ENCODE data around the gene ACOXL.
A peak's percentile ranks its signal among the peaks of the same experiment; 100 is the strongest.

The ACOXL gene

DNA sequence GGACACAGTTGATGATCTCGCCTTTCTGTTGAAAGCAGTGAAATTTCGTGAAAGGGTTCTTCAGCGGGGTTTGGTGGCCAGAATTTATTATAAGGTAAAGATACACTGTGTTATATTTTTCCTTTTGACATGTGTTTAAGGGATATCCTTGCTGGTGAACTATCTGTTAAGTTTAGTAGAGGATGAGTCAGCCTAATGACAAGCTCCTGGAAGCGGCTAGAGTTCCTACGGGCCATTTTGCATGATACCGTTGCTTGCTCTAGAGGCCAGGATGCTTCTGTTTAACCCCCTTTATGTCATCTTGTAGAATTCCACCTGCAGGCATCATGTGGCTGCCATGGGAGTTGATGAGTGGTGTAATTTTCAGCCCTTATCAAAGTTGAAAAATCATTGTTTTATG is 263.5 kb downstream of the ACOXL start:
- no CpG with 5 or more reads among the region's 6 CpGs for WGBS (ENCODE audit: extremely low coverage, insufficient coverage, insufficient read length)
- no peaks in the 10 kb centered on the region for H3K36me3 ChIP-seq (ENCODE audit: control insufficient read depth in 1 of 2, insufficient read depth in 2 of 2, low read length in 2 of 2)
- H3K27me3 ChIP-seq (ENCODE audit: insufficient read depth, low read length) = no peaks in the 10 kb centered on the region
- no peak overlapping the region for H3K4ac ChIP-seq (ENCODE audit: low read depth, low read length)
- no peak overlapping the region for H4K8ac ChIP-seq (ENCODE audit: low read depth, low read length)
- H2AK5ac ChIP-seq (ENCODE audit: low read length) = no peak overlapping the region
- H3K79me1 ChIP-seq (ENCODE audit: low read length) = no peaks in the 10 kb centered on the region
- no peak overlapping the region for H4K12ac ChIP-seq (ENCODE audit: low read depth, low read length)
- H3K27ac ChIP-seq (ENCODE audit: low read depth, low read length) = no peak overlapping the region
- H3K4me3 ChIP-seq (ENCODE audit: low read depth, low read length) = no peak overlapping the region
- no peak overlapping the region for H2BK12ac ChIP-seq (ENCODE audit: low read length)
- H2BK5ac ChIP-seq (ENCODE audit: low read depth, low read length, poor library complexity) = no peak overlapping the region
- no peak overlapping the region for H3K18ac ChIP-seq (ENCODE audit: low read length)
- no peak overlapping the region for H3K14ac ChIP-seq (ENCODE audit: low read length)
- no peak overlapping the region for H3K9ac ChIP-seq (ENCODE audit: low read length)
- H2AFZ ChIP-seq (ENCODE audit: insufficient read depth, low read length, poor library complexity) = no peak overlapping the region
- DNase-seq = peak in 1 of 2 donors; percentile 19
- H3K4me1 ChIP-seq (ENCODE audit: control insufficient read depth in 1 of 2, insufficient read depth in 2 of 2, low read length in 2 of 2) = peaks cover 0 to 2% of the 10 kb centered on the region in 2 experiments
- no peak overlapping the region for H3K23ac ChIP-seq (ENCODE audit: low read length)
- H4K91ac ChIP-seq (ENCODE audit: low read depth, low read length) = no peak overlapping the region
- H2BK120ac ChIP-seq (ENCODE audit: insufficient read depth, low read length, poor library complexity) = no peak overlapping the region
- no peaks in the 10 kb centered on the region for H3K79me2 ChIP-seq (ENCODE audit: control insufficient read depth, insufficient read depth, low read length, poor library complexity)
- no peaks in the 10 kb centered on the region for H3K9me3 ChIP-seq (ENCODE audit: insufficient read depth, low read depth, low read length)
- H3K4me2 ChIP-seq (ENCODE audit: low read length) = no peak overlapping the region

GRCh38 chr2:110997331-110998045 is 265.1 kb downstream of the ACOXL start:
- H3K23ac ChIP-seq (ENCODE audit: low read length) = no peak overlapping the region
- no peak overlapping the region for H3K14ac ChIP-seq (ENCODE audit: low read length)
- no peak overlapping the region for H2BK12ac ChIP-seq (ENCODE audit: low read length)
- no peak overlapping the region for H4K91ac ChIP-seq (ENCODE audit: low read depth, low read length)
- peaks cover 0 to 2% of the 10 kb centered on the region in 2 experiments for H3K4me1 ChIP-seq (ENCODE audit: control insufficient read depth in 1 of 2, insufficient read depth in 2 of 2, low read length in 2 of 2)
- H4K8ac ChIP-seq (ENCODE audit: low read depth, low read length) = no peak overlapping the region
- H3K9ac ChIP-seq (ENCODE audit: low read length) = no peak overlapping the region
- H3K79me2 ChIP-seq (ENCODE audit: control insufficient read depth, insufficient read depth, low read length, poor library complexity) = no peaks in the 10 kb centered on the region
- H3K18ac ChIP-seq (ENCODE audit: low read length) = no peak overlapping the region
- no CpG with 5 or more reads among the region's 6 CpGs for WGBS (ENCODE audit: extremely low coverage, insufficient coverage, insufficient read length)
- no peak overlapping the region for H3K4ac ChIP-seq (ENCODE audit: low read depth, low read length)
- no peaks in the 10 kb centered on the region for H3K27me3 ChIP-seq (ENCODE audit: insufficient read depth, low read length)
- H3K36me3 ChIP-seq (ENCODE audit: control insufficient read depth in 1 of 2, insufficient read depth in 2 of 2, low read length in 2 of 2) = no peaks in the 10 kb centered on the region
- H2BK5ac ChIP-seq (ENCODE audit: low read depth, low read length, poor library complexity) = no peak overlapping the region
- H2AK5ac ChIP-seq (ENCODE audit: low read length) = no peak overlapping the region
- H4K12ac ChIP-seq (ENCODE audit: low read depth, low read length) = no peak overlapping the region
- no peaks in the 10 kb centered on the region for H3K9me3 ChIP-seq (ENCODE audit: insufficient read depth, low read depth, low read length)
- H3K27ac ChIP-seq (ENCODE audit: low read depth, low read length) = no peak overlapping the region
- no peak overlapping the region for H2BK120ac ChIP-seq (ENCODE audit: insufficient read depth, low read length, poor library complexity)
- H3K4me3 ChIP-seq (ENCODE audit: low read depth, low read length) = no peak overlapping the region
- no peak overlapping the region for H3K4me2 ChIP-seq (ENCODE audit: low read length)
- no peak overlapping the region for H2AFZ ChIP-seq (ENCODE audit: insufficient read depth, low read length, poor library complexity)
- DNase-seq = peak in 1 of 2 donors; percentile 24
- no peaks in the 10 kb centered on the region for H3K79me1 ChIP-seq (ENCODE audit: low read length)

DNA sequence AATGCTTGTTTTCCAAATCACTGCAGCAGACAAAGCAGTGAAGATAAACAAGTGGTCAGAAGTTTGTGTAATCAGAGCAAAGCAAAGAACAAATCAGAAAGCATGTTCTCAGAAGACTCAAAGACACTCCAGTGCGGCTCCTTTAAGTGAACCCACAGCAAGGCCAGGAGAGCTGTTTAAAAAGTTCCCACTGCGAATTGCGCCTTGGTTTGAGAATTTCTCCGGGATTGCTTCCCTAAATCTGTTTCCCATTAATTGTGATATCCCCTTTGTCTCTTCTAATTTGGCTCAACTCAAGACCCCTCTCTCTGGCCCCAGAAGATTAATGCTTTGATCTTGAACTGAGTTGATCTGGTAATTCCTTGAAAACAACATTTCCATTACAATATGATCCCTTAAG is 265.9 kb downstream of the ACOXL start:
- no peak for DNase-seq
- H2BK120ac ChIP-seq (ENCODE audit: insufficient read depth, low read length, poor library complexity) = no peak overlapping the region

DNA sequence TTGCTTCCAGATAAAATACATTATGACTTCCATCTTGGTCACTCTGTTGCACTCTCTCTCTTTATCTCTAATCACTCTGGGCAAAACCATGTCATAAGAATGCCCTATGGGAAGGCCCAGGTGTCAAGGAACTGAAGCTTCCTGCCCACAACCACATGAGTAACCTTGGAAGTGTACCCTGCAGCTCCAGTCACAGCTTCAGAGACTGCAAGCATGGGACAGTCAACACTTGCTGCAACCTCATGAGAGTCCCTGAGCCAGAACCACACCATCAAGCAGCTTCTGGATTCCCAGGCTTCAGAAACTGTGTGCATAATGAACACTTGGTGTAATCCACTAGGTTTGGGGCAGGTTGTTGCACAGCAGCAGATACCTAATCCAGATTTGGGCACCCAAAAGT is 267.3 kb downstream of the ACOXL start:
- Histone ChIP-seq H2BK5ac (ENCODE audit: low read depth, low read length, poor library complexity) (no peak overlapping the region), H3K23ac (ENCODE audit: low read length) (no peak overlapping the region), H2AFZ (ENCODE audit: insufficient read depth, low read length, poor library complexity) (no peak overlapping the region), H3K9me3 (ENCODE audit: insufficient read depth, low read depth, low read length) (no peaks in the 10 kb centered on the region), H3K4me2 (ENCODE audit: low read length) (no peak overlapping the region), H3K27me3 (ENCODE audit: insufficient read depth, low read length) (no peaks in the 10 kb centered on the region), H3K4ac (ENCODE audit: low read depth, low read length) (no peak overlapping the region), H2AK5ac (ENCODE audit: low read length) (no peak overlapping the region), H3K14ac (ENCODE audit: low read length) (no peak overlapping the region), H4K12ac (ENCODE audit: low read depth, low read length) (no peak overlapping the region), H3K4me3 (ENCODE audit: low read depth, low read length) (no peak overlapping the region), H4K8ac (ENCODE audit: low read depth, low read length) (no peak overlapping the region), H3K9ac (ENCODE audit: low read length) (no peak overlapping the region), H3K27ac (ENCODE audit: low read depth, low read length) (no peak overlapping the region), H3K79me1 (ENCODE audit: low read length) (no peaks in the 10 kb centered on the region), H4K91ac (ENCODE audit: low read depth, low read length) (no peak overlapping the region), H3K36me3 (ENCODE audit: control insufficient read depth in 1 of 2, insufficient read depth in 2 of 2, low read length in 2 of 2) (no peaks in the 10 kb centered on the region), H2BK12ac (ENCODE audit: low read length) (no peak overlapping the region), H3K4me1 (ENCODE audit: control insufficient read depth in 1 of 2, insufficient read depth in 2 of 2, low read length in 2 of 2) (no peaks in the 10 kb centered on the region), H2BK120ac (ENCODE audit: insufficient read depth, low read length, poor library complexity) (no peak overlapping the region), H3K79me2 (ENCODE audit: control insufficient read depth, insufficient read depth, low read length, poor library complexity) (no peaks in the 10 kb centered on the region), H3K18ac (ENCODE audit: low read length) (no peak overlapping the region)
- DNase-seq = no peak

More for the DNA sequence above, 265.9 kb downstream of the ACOXL start:
- Histone ChIP-seq H3K9ac (ENCODE audit: low read length) (no peak overlapping the region), H3K4me2 (ENCODE audit: low read length) (no peak overlapping the region), H3K4me3 (ENCODE audit: low read depth, low read length) (no peak overlapping the region), H3K27me3 (ENCODE audit: insufficient read depth, low read length) (no peaks in the 10 kb centered on the region), H3K4me1 (ENCODE audit: control insufficient read depth in 1 of 2, insufficient read depth in 2 of 2, low read length in 2 of 2) (peaks cover 0 to 2% of the 10 kb centered on the region in 2 experiments), H3K36me3 (ENCODE audit: control insufficient read depth in 1 of 2, insufficient read depth in 2 of 2, low read length in 2 of 2) (no peaks in the 10 kb centered on the region), H3K9me3 (ENCODE audit: insufficient read depth, low read depth, low read length) (no peaks in the 10 kb centered on the region), H2BK5ac (ENCODE audit: low read depth, low read length, poor library complexity) (no peak overlapping the region), H3K14ac (ENCODE audit: low read length) (no peak overlapping the region), H3K23ac (ENCODE audit: low read length) (no peak overlapping the region), H3K18ac (ENCODE audit: low read length) (no peak overlapping the region), H4K91ac (ENCODE audit: low read depth, low read length) (no peak overlapping the region), H3K79me1 (ENCODE audit: low read length) (no peaks in the 10 kb centered on the region), H4K8ac (ENCODE audit: low read depth, low read length) (no peak overlapping the region), H3K79me2 (ENCODE audit: control insufficient read depth, insufficient read depth, low read length, poor library complexity) (no peaks in the 10 kb centered on the region), H2AK5ac (ENCODE audit: low read length) (no peak overlapping the region), H2AFZ (ENCODE audit: insufficient read depth, low read length, poor library complexity) (no peak overlapping the region), H3K4ac (ENCODE audit: low read depth, low read length) (no peak overlapping the region), H4K12ac (ENCODE audit: low read depth, low read length) (no peak overlapping the region), H3K27ac (ENCODE audit: low read depth, low read length) (no peak overlapping the region), H2BK12ac (ENCODE audit: low read length) (no peak overlapping the region)
- no CpG with 5 or more reads among the region's 4 CpGs for WGBS (ENCODE audit: extremely low coverage, insufficient coverage, insufficient read length)
